Activated CD4-positive, alpha-beta T cell treated with anti-CD3 and anti-CD28 coated beads, Interleukin-2, amount 10 ng/mL, durations not matched to agents 24 days and 14 days (primary cell): ENCODE data around the gene ARL2BP. TPM values are rescaled to one million over a fixed set of nuclear protein-coding genes. Genes with fewer than 3 reads are reported as not detected.
"Not testable (repeated sequence)": the region's sequence is repeated elsewhere in the genome, so short reads cannot be mapped to it uniquely, and the experiment has no call there.

Experiments
- DNase-seq: peaks from one replicate; pipeline ENCODE4 v3.0.0; 2022
- H3K27ac Mint-ChIP-seq: one replicate; pipeline ENCODE4 v1.8.0; 2022; ENCODE audit warnings: mild to moderate bottlenecking, mixed read lengths
- H3K27me3 Mint-ChIP-seq: one replicate; pipeline ENCODE4 v1.8.0; 2022; ENCODE audit warnings: mixed read lengths
- H3K36me3 Mint-ChIP-seq: one replicate; pipeline ENCODE4 v1.8.0; 2022; ENCODE audit warnings: low read depth, mild to moderate bottlenecking, mixed read lengths
- H3K4me1 Mint-ChIP-seq: one replicate; pipeline ENCODE4 v1.8.0; 2021; ENCODE audit warnings: mixed read lengths
- H3K4me3 Mint-ChIP-seq: one replicate; pipeline ENCODE4 v1.8.0; 2022; ENCODE audit warnings: mild to moderate bottlenecking, moderate library complexity, mixed read lengths
- H3K9me3 Mint-ChIP-seq: one replicate; pipeline ENCODE4 v1.8.0; 2021; ENCODE audit warnings: mixed read lengths
- intact Hi-C: fragments of 100-400 bp; cut with micrococcal nuclease; formaldehyde crosslinking; loops from one replicate; pipeline ENCODE4 v1.15.1; 2023
- total RNA-seq: library from RNA; stranded (reverse); gene quantifications from 2 replicates; pipeline ENCODE4 v1.2.3, GENCODE V29; 2022

The ARL2BP gene
- total RNA-seq, 1 donor from 2014 or later: 24.9 TPM

GRCh38 chr16:57275946-57276345 is 30.9 kb downstream of the ARL2BP start:
- H3K9me3 Mint-ChIP-seq, H3K36me3 Mint-ChIP-seq, H3K4me3 Mint-ChIP-seq, H3K27ac Mint-ChIP-seq, H3K27me3 Mint-ChIP-seq, intact Hi-C loops, DNase-seq: not testable (repeated sequence)
- H3K4me1 Mint-ChIP-seq: peaks cover 26% of the 10 kb centered on the region

GRCh38 chr16:57276596-57276995 is 31.5 kb downstream of the ARL2BP start:
- no peak for DNase-seq
- H3K4me1 Mint-ChIP-seq: peaks cover 26% of the 10 kb centered on the region
- H3K27ac Mint-ChIP-seq: no peak overlapping the region
- H3K9me3 Mint-ChIP-seq: no peaks in the 10 kb centered on the region
- H3K36me3 Mint-ChIP-seq: no peaks in the 10 kb centered on the region
- no peak overlapping the region for H3K4me3 Mint-ChIP-seq
- intact Hi-C loops: no loop called here
- peaks cover 10% of the 10 kb centered on the region for H3K27me3 Mint-ChIP-seq

- Mint-ChIP-seq H3K27ac (peak overlapping the region; percentile 39), H3K4me3 (peak overlapping the region; percentile 73), H3K9me3 (no peaks in the 10 kb centered on the region), H3K27me3 (peaks cover 16% of the 10 kb centered on the region), H3K36me3 (no peaks in the 10 kb centered on the region), H3K4me1 (peaks cover 26% of the 10 kb centered on the region)
- intact Hi-C loops: no loop called here
- peak; percentile 88 for DNase-seq
Measured at GRCh38 chr16:57277586-57277985, 32.5 kb downstream of the ARL2BP start.

- Mint-ChIP-seq H3K9me3 (no peaks in the 10 kb centered on the region), H3K4me1 (peaks cover 31% of the 10 kb centered on the region), H3K4me3 (no peak overlapping the region), H3K36me3 (no peaks in the 10 kb centered on the region), H3K27me3 (peaks cover 25% of the 10 kb centered on the region), H3K27ac (no peak overlapping the region)
- intact Hi-C loops: no loop called here
- DNase-seq: no peak
Measured at GRCh38 chr16:57278494-57278893, 33.4 kb downstream of the ARL2BP start.

GRCh38 chr16:57279780-57280638 is 35.0 kb downstream of the ARL2BP start:
- Mint-ChIP-seq H3K9me3 (no peaks in the 10 kb centered on the region), H3K36me3 (no peaks in the 10 kb centered on the region), H3K4me1 (peaks cover 35% of the 10 kb centered on the region), H3K4me3 (no peak overlapping the region), H3K27me3 (peaks cover 33% of the 10 kb centered on the region), H3K27ac (no peak overlapping the region)
- intact Hi-C loops: loop anchor here (10.0 kb wide), 1 partner anchor 95 kb away; the partner anchor contains the start of genes PSME3IP1 and RSPRY1
- DNase-seq: no peak

- peaks cover 30% of the 10 kb centered on the region for H3K4me1 Mint-ChIP-seq
- DNase-seq: no peak
- no peaks in the 10 kb centered on the region for H3K9me3 Mint-ChIP-seq
- peaks cover 38% of the 10 kb centered on the region for H3K27me3 Mint-ChIP-seq
- H3K4me3 Mint-ChIP-seq: no peak overlapping the region
- H3K36me3 Mint-ChIP-seq: no peaks in the 10 kb centered on the region
- peak overlapping the region; percentile 27 for H3K27ac Mint-ChIP-seq
- intact Hi-C loops: loop anchor here (10.0 kb wide), 1 partner anchor 97 kb away; the partner anchor contains the start of genes PSME3IP1 and RSPRY1
Measured at GRCh38 chr16:57281791-57282190, 36.7 kb downstream of the ARL2BP start.

GRCh38 chr16:57282510-57283213 is 37.6 kb downstream of the ARL2BP start:
- Mint-ChIP-seq H3K4me1 (peaks cover 23% of the 10 kb centered on the region), H3K4me3 (peak overlapping the region; percentile 19), H3K9me3 (no peaks in the 10 kb centered on the region), H3K27ac (peak overlapping the region; percentile 72), H3K36me3 (no peaks in the 10 kb centered on the region), H3K27me3 (peaks cover 37% of the 10 kb centered on the region)
- intact Hi-C loops: loop anchor here (10.0 kb wide), 1 partner anchor 98 kb away; the partner anchor contains the start of genes PSME3IP1 and RSPRY1
- DNase-seq: no peak

- DNase-seq: no peak
- Mint-ChIP-seq H3K27me3 (peaks cover 35% of the 10 kb centered on the region), H3K9me3 (no peaks in the 10 kb centered on the region), H3K4me1 (peaks cover 18% of the 10 kb centered on the region), H3K36me3 (no peaks in the 10 kb centered on the region), H3K27ac (peak overlapping the region; percentile 63), H3K4me3 (peak overlapping the region; percentile 77)
- intact Hi-C loops: loop anchor here (10.0 kb wide), 1 partner anchor 99 kb away; the partner anchor contains the start of genes PSME3IP1 and RSPRY1
Measured at GRCh38 chr16:57283214-57283958, 38.3 kb downstream of the ARL2BP start.

GRCh38 chr16:57283959-57284208 is 38.8 kb downstream of the ARL2BP start:
- Mint-ChIP-seq H3K4me3 (peak overlapping the region; percentile 77), H3K36me3 (no peaks in the 10 kb centered on the region), H3K9me3 (no peaks in the 10 kb centered on the region), H3K27me3 (peaks cover 35% of the 10 kb centered on the region), H3K4me1 (peaks cover 18% of the 10 kb centered on the region), H3K27ac (peak overlapping the region; percentile 63)
- no peak for DNase-seq
- intact Hi-C loops: loop anchor here (1.0 to 10.0 kb wide), 3 partner anchors 16 to 99 kb away; partner anchors contain the start of genes ARL2BP, PSME3IP1 and RSPRY1

- H3K27me3 Mint-ChIP-seq: peaks cover 35% of the 10 kb centered on the region
- H3K36me3 Mint-ChIP-seq: no peaks in the 10 kb centered on the region
- intact Hi-C loops: loop anchor here (1.0 to 10.0 kb wide), 3 partner anchors 16 to 100 kb away; partner anchors contain the start of genes ARL2BP, PSME3IP1 and RSPRY1
- H3K9me3 Mint-ChIP-seq: no peaks in the 10 kb centered on the region
- H3K27ac Mint-ChIP-seq: peak within 1 kb of the TSS; percentile 63
- peak; percentile 86 for DNase-seq
- H3K4me3 Mint-ChIP-seq: peak within 1 kb of the TSS; percentile 77
- H3K4me1 Mint-ChIP-seq: peaks cover 21% of the 10 kb centered on the region
Measured at GRCh38 chr16:57284209-57284951, 39.3 kb downstream of the ARL2BP start, which contains the start of gene PLLP. PLLP (minus strand) TSS chr16:57284672; CDS start chr16:57284540, 132 bp downstream.

GRCh38 chr16:57284952-57285363 is 39.9 kb downstream of the ARL2BP start:
- intact Hi-C loops: loop anchor here (1.0 to 10.0 kb wide), 3 partner anchors 15 to 100 kb away; partner anchors contain the start of genes ARL2BP, PSME3IP1 and RSPRY1
- H3K27ac Mint-ChIP-seq: no peak overlapping the region

GRCh38 chr16:57285379-57285778 is 40.3 kb downstream of the ARL2BP start:
- Mint-ChIP-seq H3K4me1 (peaks cover 25% of the 10 kb centered on the region), H3K4me3 (peak overlapping the region; percentile 77), H3K9me3 (no peaks in the 10 kb centered on the region), H3K36me3 (no peaks in the 10 kb centered on the region), H3K27ac (no peak overlapping the region), H3K27me3 (peaks cover 34% of the 10 kb centered on the region)
- DNase-seq: no peak
- intact Hi-C loops: loop anchor here (2.0 to 10.0 kb wide), 2 partner anchors 41 to 101 kb away; partner anchors contain the start of genes ARL2BP, PSME3IP1 and RSPRY1

More at GRCh38 chr16:57284952-57285363, 39.9 kb downstream of the ARL2BP start:
- peaks cover 25% of the 10 kb centered on the region for H3K4me1 Mint-ChIP-seq
- no peaks in the 10 kb centered on the region for H3K9me3 Mint-ChIP-seq
- no peaks in the 10 kb centered on the region for H3K36me3 Mint-ChIP-seq
- peak overlapping the region; percentile 77 for H3K4me3 Mint-ChIP-seq
- no peak for DNase-seq
- H3K27me3 Mint-ChIP-seq: peaks cover 35% of the 10 kb centered on the region
